Ramos (cell line): ENCODE data around the gene STRIP2.
"Not testable (repeated sequence)": the region's sequence is repeated elsewhere in the genome, so short reads cannot be mapped to it uniquely, and the experiment has no call there.

ENCODE experiments used
- in situ Hi-C: fragments of 300-500 bp; cut with MboI; formaldehyde crosslinking; loops from one replicate; pipeline ENCODE4 v1.14.3; 2022; ENCODE audit warnings: low sequenced_read_pairs; ENCODE audit not compliant: unreplicated experiment

Gene STRIP2

GRCh38 chr7:129450295-129450694 is 16.1 kb downstream of the STRIP2 start:
- in situ Hi-C loops, result no loop called here

DNA sequence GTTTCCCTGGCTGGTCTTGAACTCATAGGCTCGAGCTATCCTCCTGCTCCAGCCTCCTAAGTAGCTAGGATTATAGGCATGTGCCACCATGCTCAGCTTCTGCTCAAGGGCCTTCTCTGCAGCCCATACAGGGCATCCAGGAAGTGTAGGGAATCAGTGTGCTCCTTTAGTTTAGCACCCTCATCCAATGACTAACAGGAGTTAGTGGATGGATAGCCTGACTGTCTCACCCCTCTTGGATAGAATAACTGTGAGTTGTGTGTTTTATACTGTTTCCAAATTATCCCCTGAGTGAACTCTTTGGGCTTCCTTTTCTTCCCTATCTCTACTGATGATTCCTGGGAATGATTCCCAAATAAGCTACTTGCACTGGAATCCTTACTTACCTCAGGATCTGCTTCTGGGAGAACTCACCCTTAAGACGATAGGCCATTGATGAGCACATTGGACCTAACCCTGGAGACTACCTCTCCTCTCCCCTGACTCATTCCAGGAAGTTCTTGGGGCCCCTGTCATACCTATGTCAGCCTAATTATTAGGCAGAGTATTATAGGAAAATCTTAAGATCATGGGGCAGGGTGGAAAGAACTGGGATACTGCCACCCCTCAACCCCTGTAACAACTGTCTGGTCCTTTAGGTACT is 18.5 kb downstream of the STRIP2 start:
- in situ Hi-C loops, result no loop called here

- in situ Hi-C loops, result no loop called here
Observed at GRCh38 chr7:129453510-129454248, 19.4 kb downstream of the STRIP2 start.

DNA sequence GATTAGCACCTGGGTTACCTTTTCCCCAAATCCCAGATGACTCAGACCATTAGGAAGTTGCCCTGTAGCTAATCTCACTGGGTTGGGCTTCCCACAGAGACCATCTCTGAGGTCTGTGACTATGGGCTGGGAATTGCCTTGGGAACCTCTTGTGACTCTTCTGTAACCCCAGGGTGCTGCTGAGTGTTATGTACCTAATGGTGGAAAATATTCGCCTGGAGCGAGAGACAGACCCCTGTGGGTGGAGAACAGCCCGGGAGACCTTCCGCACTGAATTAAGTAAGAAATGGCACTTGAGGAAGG is 20.0 kb downstream of the STRIP2 start:
- in situ Hi-C loops, result no loop called here

GRCh38 chr7:129456421-129456820 is 22.2 kb downstream of the STRIP2 start:
- in situ Hi-C loops, result no loop called here

- in situ Hi-C loops, result no loop called here
Observed at GRCh38 chr7:129457101-129457500, 22.9 kb downstream of the STRIP2 start.

- in situ Hi-C loops, result no loop called here
Observed at GRCh38 chr7:129458171-129458570, 23.9 kb downstream of the STRIP2 start.

- in situ Hi-C loops, result no loop called here
Observed at GRCh38 chr7:129461809-129462208, 27.6 kb downstream of the STRIP2 start.

DNA sequence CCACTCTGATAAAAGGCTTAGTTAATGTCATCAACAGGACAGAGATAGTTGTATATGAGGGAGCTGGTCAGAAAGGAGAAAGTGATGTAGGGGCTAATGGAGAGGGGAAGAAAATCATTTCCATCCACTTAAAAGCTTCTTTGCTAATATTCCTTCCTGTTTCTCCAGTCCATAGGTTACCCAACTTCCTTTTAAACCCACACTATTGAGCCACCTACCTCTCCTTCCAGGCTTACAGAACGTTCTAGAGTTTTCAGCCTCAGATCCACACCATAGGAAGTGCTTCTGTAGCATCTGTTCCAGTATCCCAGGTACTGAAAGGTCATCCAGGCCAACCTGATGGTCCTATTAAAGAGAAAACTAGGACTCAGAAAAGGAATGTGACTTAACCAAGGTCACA is 28.2 kb downstream of the STRIP2 start:
- in situ Hi-C loops, result no loop called here

DNA sequence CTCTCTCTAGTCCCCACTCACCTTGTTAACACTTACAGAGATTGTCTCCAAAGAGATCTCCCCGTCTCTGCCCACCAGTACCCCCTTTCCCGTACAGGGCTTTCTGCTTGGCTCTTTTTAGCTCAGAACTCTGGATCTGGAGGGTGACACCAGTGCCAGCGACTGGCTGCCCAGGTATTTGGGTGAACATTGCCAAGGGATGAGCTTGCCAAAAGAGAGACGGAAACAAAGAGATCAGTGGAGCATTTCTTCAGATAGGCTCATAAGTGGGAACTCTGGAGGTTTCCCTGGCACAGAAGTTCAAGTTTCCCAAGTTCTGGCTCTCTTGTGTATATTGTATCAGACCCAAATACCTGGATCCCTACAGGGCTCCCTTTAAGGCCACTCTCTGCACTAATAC is 30.0 kb downstream of the STRIP2 start:
- in situ Hi-C loops, result no loop called here

DNA sequence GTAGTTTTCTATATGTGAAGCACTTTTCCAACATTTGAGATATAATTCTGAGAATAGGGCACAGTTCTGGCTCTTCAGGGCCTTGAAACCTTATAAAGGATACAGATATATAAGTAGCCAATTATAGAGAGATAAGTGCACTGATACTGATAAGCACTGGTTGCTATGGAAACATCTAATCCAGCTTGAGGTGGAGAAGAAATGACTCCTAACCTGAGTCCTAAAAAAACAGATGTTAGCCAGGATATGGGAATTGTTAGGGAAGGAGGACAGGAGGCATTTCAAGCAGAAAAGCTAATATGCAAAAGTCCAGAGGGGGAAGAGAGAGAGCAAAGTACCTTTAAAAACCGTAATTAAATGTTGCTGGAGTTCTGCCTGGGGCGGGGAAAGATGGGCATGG is 30.8 kb downstream of the STRIP2 start:
- in situ Hi-C loops, result loop anchor here (5.0 kb wide), 1 partner anchor 93 kb away; no protein-coding TSS in a partner anchor

GRCh38 chr7:129466796-129467195 is 32.6 kb downstream of the STRIP2 start:
- in situ Hi-C loops, result loop anchor here (5.0 kb wide), 1 partner anchor 94 kb away; no protein-coding TSS in a partner anchor

DNA sequence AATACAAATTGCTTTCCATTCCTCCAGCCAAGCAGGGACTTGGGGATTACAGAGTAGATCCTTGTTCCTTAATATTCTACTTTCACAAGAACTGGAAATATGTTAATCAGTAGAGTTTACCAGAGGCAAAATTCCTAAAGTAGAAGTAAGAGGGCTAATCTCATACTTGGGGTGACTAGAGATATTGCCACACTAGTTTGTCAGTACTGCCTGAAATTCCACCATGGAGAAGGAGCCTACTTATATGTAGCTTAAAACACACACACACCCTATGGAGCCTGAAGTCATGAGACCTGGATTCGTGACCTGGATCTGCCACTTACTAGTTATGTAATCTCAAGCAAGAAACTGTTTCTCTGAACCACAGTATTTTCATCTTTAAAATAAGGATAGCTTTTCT is 33.9 kb downstream of the STRIP2 start:
- in situ Hi-C loops, result loop anchor here (5.0 kb wide), 1 partner anchor 96 kb away; no protein-coding TSS in a partner anchor

DNA sequence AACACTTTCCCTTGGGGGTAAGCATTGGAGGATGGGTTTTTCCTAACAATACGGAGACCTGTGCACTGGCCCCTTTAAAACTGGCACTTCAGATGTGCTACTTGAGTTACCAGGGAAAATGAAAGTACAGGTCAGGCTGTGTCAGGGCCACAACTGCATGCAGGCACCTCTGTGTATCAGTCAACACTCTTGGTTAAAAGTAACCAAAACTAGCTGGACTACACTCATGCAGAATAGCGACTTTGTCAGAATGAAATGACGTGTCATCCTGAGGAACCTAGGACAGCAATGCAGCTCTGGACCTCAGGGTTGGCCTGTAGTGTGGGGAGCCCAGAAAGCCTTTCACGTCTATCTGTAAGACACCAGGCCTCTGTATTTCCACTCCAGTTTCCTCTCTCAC is 34.3 kb downstream of the STRIP2 start:
- in situ Hi-C loops, result loop anchor here (5.0 kb wide), 1 partner anchor 96 kb away; no protein-coding TSS in a partner anchor

DNA sequence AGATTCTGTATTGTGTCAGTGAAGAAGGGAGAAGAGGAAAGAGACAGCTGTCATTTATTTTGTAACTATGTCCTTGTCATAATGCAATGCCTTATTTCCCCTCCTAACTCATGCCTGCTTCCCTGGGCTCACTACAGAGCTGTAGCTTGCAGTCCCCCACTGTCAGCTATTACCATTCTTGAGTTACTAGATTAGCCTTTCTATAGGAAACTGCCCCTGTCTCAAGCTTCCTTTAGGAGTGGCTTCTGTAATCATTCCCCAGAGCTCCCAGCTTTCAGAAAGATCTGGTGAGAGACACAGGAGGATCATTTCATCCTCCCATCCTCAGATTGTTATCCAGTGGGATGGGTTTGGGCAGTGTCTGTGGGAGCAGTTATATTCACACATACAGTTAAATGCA is 35.7 kb downstream of the STRIP2 start:
- in situ Hi-C loops, result loop anchor here (5.0 kb wide), 1 partner anchor 98 kb away; no protein-coding TSS in a partner anchor

DNA sequence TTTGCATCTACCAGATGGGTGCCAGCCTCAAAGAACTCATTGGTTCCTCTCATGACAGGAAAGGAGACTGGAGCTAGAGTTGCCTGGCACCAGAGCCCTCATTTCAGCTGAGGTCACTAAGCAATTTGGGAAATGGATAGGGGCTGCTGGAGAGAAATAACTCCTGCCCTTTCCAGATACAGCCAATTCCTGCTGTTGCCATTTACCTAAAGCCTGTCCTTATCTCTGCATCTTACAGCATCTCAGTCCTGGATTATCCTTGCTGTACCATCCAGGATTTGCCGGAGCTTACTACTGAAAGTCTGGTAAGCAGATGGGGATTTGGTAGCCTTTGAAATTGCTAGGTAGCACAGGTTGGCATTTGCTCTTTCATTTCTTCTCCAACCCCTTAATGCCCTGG is 36.2 kb downstream of the STRIP2 start:
- in situ Hi-C loops, result no loop called here

DNA sequence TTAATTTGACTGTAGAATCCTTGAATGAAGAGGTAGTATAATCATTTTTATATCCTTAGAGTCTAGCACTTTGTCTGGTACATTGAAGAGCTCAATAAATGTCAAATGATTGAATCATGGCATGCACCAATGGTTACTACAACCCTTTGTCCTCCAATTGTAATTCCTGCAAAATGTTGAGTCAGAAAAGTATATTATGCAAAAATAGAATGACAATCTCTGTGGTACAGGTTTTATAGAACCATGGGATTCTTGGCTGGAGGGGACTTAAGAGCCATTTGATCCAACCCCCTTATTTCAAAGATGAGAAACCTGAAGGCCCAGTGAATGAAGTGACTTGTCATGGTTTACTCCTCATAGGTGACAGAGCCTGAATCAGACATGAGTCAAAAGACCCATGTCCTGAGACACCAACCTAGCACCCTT is 37.2 kb downstream of the STRIP2 start:
- in situ Hi-C loops, result no loop called here

- in situ Hi-C loops, result not testable (repeated sequence)
Observed at GRCh38 chr7:129475931-129476330, 41.7 kb downstream of the STRIP2 start.

DNA sequence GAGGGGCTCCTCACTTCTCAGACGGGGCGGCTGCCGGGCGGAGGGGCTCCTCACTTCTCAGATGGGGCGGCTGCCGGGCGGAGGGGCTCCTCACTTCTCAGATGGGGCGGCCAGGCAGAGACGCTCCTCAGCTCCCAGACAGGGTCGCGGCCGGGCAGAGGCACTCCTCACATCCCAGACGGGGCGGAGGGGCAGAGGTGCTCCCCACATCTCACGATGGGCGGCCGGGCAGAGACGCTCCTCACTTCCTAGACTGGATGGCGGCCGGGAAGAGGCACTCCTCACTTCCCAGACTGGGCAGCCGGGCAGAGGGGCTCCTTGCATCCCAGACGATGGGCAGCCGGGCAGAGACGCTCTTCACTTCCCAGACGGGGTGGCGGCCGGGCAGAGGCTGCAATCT is 42.2 kb downstream of the STRIP2 start:
- in situ Hi-C loops, result not testable (repeated sequence)

GRCh38 chr7:129479831-129480230 is 45.6 kb downstream of the STRIP2 start:
- in situ Hi-C loops, result no loop called here

- in situ Hi-C loops, result no loop called here
Observed at GRCh38 chr7:129480674-129481363, 46.6 kb downstream of the STRIP2 start.
